Uterus (tissue), 4 donors: ENCODE results near the gene WDR35. TPM values are rescaled to one million over a fixed set of nuclear protein-coding genes. Genes with fewer than 3 reads are reported as not detected.
A peak's percentile ranks its signal among the peaks of the same experiment; 100 is the strongest.

ENCODE experiments used
- DNase-seq, 2 donors: peaks; one replicate each; pipeline ENCODE4 v3.0.0-alpha.2; 2019 to 2020
- H3K27ac ChIP-seq, 2 donors: fragments of 200-600 bp; sonication (generic); 1 replicate in 1 of 2; 2 replicates in 1 of 2; pipeline ENCODE4 v1.5.1; 2016 to 2018
- H3K27me3 ChIP-seq, 2 donors: fragments of 200-600 bp; sonication (generic); one replicate each; pipeline ENCODE4 v1.5.1; 2018 to 2019; ENCODE audit warnings: control low read depth in 1 of 2
- H3K36me3 ChIP-seq, 2 donors: fragments of 200-600 bp; sonication (generic); one replicate each; pipeline ENCODE4 v1.5.1; 2019; ENCODE audit warnings: control low read depth in 1 of 2
- H3K4me1 ChIP-seq, 2 donors: fragments of 200-600 bp; sonication (generic); one replicate each; pipeline ENCODE4 v1.5.1; 2018 to 2019; ENCODE audit warnings: control low read depth in 1 of 2
- H3K4me3 ChIP-seq, 2 donors: fragments of 200-600 bp; sonication (generic); 1 replicate in 1 of 2; 2 replicates in 1 of 2; pipeline ENCODE4 v1.5.1; 2018 to 2019; ENCODE audit warnings: mild to moderate bottlenecking in 1 of 2
- H3K9me3 ChIP-seq, 2 donors: fragments of 200-600 bp; sonication (generic); one replicate each; pipeline ENCODE4 v1.5.1; 2019; ENCODE audit warnings: control low read depth in 1 of 2
- POLR2A ChIP-seq, 2 donors: fragments of 450-650 bp; IDR thresholded peaks; one replicate each; pipeline ENCODE4 v1.6.1; 2016; ENCODE audit warnings: antibody characterized with exemption in 2 of 2, mild to moderate bottlenecking in 1 of 2, moderate library complexity in 1 of 2
- intact Hi-C: fragments of 100-400 bp; cut with DNase I; formaldehyde crosslinking; loops from one replicate; pipeline ENCODE4 v1.15.1; 2023; ENCODE audit warnings: low total_unique reads
- total RNA-seq, 4 donors: library from RNA; depleted of rRNA in 3 of 4; stranded (reverse); fragments of >200 nt in 3 of 4; gene quantifications; one replicate each; pipeline versions ENCODE4 v1.1.0 to v1.2.4, GENCODE V29; 2014 to 2023
- TF ChIP-seq, protein P1 (sequence below), 4 experiments: fragments of 200-600 bp in 2 of 4; fragments of 450-650 bp in 2 of 4; sonication (generic) in 2 of 4; IDR thresholded peaks; one replicate each; pipeline ENCODE4 v1.5.1; 2016 to 2019; ENCODE audit warnings: antibody characterized with exemption in 4 of 4, mild to moderate bottlenecking in 2 of 4, moderate library complexity in 1 of 4
- donor health status: DM: yes; HTN: yes; CAD: no.

Gene WDR35
- total RNA-seq, 4 donors from 2014 or later = 7.1 to 45.0 (median 20.7) TPM

DNA sequence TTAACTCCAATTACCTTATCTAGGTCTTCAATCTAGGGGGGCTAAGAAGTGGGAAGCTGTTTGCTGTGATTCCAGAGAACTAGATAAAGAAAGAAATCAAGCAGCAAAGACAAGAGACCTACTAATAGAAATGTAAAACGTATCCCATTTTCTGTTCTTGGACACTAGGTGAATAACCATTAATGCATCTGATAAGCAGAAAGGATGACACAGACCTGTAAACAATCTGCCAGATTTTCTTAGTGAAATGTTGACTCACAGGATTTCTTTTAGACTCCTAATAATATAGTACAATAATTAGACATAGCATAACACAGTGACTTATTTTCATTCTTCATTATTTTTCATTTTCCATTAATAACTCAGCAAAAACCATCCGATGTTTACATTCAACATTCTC, 1.3 kb downstream of the WDR35 start:
- H3K36me3 ChIP-seq = no peaks in the 10 kb centered on the region
- no peaks in the 10 kb centered on the region for H3K9me3 ChIP-seq
- intact Hi-C loops = no loop called here
- TF ChIP-seq POLR2A (IDR thresholded peaks at IDR 0.05) = no peak
- TF ChIP-seq, protein P1, sequence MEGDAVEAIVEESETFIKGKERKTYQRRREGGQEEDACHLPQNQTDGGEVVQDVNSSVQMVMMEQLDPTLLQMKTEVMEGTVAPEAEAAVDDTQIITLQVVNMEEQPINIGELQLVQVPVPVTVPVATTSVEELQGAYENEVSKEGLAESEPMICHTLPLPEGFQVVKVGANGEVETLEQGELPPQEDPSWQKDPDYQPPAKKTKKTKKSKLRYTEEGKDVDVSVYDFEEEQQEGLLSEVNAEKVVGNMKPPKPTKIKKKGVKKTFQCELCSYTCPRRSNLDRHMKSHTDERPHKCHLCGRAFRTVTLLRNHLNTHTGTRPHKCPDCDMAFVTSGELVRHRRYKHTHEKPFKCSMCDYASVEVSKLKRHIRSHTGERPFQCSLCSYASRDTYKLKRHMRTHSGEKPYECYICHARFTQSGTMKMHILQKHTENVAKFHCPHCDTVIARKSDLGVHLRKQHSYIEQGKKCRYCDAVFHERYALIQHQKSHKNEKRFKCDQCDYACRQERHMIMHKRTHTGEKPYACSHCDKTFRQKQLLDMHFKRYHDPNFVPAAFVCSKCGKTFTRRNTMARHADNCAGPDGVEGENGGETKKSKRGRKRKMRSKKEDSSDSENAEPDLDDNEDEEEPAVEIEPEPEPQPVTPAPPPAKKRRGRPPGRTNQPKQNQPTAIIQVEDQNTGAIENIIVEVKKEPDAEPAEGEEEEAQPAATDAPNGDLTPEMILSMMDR (IDR thresholded peaks at IDR 0.05) = no peak
- H3K4me3 ChIP-seq = peak overlapping the region in 1 of 2 donors; percentile 60
- no peaks in the 10 kb centered on the region for H3K27me3 ChIP-seq
- H3K27ac ChIP-seq = no peak overlapping the region
- DNase-seq = no peak
- no peaks in the 10 kb centered on the region for H3K4me1 ChIP-seq

DNA sequence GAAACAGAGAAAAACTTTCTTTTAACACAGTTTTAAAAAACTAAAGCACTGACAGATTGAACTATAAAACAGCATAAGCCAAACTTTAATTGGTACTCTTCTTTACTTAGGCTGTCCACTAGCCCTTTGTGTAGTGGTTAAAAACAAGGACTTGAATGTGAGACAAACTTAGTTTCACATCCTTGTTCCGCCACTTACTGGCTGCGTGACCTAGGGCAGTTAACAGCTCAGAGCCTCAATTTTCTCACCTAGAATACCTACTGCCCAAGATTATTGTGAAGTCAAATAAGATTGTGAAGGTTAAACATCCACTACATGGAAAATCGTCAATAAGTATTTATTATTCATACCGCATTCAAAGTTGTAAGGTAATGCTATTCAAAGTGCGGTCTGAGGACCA, 2.0 kb downstream of the WDR35 start:
- intact Hi-C loops = no loop called here
- Histone ChIP-seq H3K4me3 (no peak overlapping the region), H3K4me1 (no peaks in the 10 kb centered on the region), H3K9me3 (no peaks in the 10 kb centered on the region), H3K27ac (no peak overlapping the region), H3K27me3 (no peaks in the 10 kb centered on the region), H3K36me3 (no peaks in the 10 kb centered on the region)
- no peak for DNase-seq
- TF ChIP-seq POLR2A (IDR thresholded peaks at IDR 0.05) = no peak
- TF ChIP-seq, protein P1 (IDR thresholded peaks at IDR 0.05) = no peak

DNA sequence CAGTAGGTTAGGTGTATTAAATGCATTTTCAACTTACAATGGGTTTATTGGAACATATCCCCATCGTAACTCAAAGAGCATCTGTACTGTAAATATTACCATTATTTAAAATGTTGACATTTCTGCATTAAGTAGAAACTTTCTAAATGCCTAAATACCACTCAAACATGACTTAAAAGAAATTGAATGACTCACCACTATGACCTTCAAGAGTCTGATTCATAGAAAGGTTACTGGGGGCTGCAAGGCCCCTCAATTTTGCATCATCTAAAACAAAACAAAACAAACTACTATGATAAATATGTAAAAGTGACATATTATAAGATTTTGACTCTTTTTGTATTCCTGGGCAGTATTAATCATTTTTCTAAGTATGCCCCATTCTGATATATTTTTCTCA, 7.6 kb downstream of the WDR35 start:
- no peak for DNase-seq
- no peaks in the 10 kb centered on the region for H3K27me3 ChIP-seq
- no peak for TF ChIP-seq POLR2A (IDR thresholded peaks at IDR 0.05)
- TF ChIP-seq, protein P1 (IDR thresholded peaks at IDR 0.05) = no peak
- H3K9me3 ChIP-seq = no peaks in the 10 kb centered on the region
- H3K27ac ChIP-seq = no peak overlapping the region
- no peaks in the 10 kb centered on the region for H3K36me3 ChIP-seq
- no peak overlapping the region for H3K4me3 ChIP-seq
- intact Hi-C loops = no loop called here
- H3K4me1 ChIP-seq = no peaks in the 10 kb centered on the region

DNA sequence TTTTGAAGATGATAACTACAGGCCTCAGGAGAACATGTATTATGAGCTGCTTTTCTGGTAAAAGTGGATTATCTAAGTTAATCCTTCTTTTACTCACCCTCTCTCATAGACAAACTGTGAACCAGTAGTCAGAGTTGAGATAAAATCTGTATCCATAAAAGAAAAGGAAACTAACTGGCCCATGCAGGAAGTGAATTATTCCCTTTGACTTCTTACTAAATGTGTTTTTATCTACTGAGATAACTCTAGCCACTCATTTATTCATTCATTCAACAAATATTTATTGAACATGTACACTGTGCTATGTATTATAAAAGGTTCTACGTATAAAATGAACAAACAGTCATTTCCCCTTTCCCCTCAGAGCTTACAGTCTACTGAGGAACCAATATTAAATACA, 10.0 kb downstream of the WDR35 start:
- TF ChIP-seq POLR2A (IDR thresholded peaks at IDR 0.05) = no peak
- TF ChIP-seq, protein P1 (IDR thresholded peaks at IDR 0.05) = no peak
- intact Hi-C loops = no loop called here
- Histone ChIP-seq H3K4me1 (no peaks in the 10 kb centered on the region), H3K27ac (no peak overlapping the region), H3K36me3 (no peaks in the 10 kb centered on the region), H3K9me3 (no peaks in the 10 kb centered on the region), H3K27me3 (no peaks in the 10 kb centered on the region), H3K4me3 (no peak overlapping the region)
- no peak for DNase-seq

DNA sequence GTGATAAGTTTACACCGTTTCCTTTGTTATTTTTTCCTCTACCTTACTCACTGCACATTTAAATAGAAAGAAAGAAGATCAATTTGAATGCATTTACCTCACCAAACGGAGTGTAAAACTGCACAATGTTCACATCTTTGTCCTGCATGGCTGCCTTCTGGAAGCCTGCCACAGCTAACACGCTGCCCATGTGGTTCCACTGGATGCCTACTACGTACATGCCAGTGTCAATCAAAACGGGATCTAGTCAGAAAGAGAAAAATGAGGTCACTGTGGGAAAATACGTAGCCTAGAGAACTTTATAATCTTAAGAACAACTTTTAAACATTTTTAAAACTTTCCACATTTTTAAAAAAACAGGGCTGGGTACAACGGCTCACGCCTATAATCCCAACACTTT, 16.4 kb downstream of the WDR35 start:
- Histone ChIP-seq H3K9me3 (no peaks in the 10 kb centered on the region), H3K27me3 (no peaks in the 10 kb centered on the region), H3K4me1 (no peaks in the 10 kb centered on the region), H3K27ac (no peak overlapping the region), H3K4me3 (no peak overlapping the region), H3K36me3 (no peaks in the 10 kb centered on the region)
- TF ChIP-seq, protein P1 (IDR thresholded peaks at IDR 0.05) = no peak
- no peak for TF ChIP-seq POLR2A (IDR thresholded peaks at IDR 0.05)
- intact Hi-C loops = no loop called here
- no peak for DNase-seq
